Peyer's patch (tissue), 4 donors: Measurements from ENCODE around the gene CRTAC1. TPM values are rescaled to one million over a fixed set of nuclear protein-coding genes. Genes with fewer than 3 reads are reported as not detected.

Source experiments
- DNase-seq, 3 donors: peaks; one replicate each; pipeline ENCODE4 v3.0.0-alpha.2; 2017 to 2019
- H3K27ac ChIP-seq, 4 donors: fragments of 200-600 bp; sonication (generic); one replicate each; pipeline ENCODE4 v1.5.1; 2016 to 2019
- H3K27me3 ChIP-seq, 2 donors: fragments of 200-600 bp; sonication (generic); one replicate each; pipeline ENCODE4 v1.5.1; 2019
- H3K36me3 ChIP-seq, 3 donors: fragments of 200-600 bp; sonication (generic); one replicate each; pipeline ENCODE4 v1.5.1; 2016 to 2019
- H3K4me1 ChIP-seq, 4 donors: fragments of 200-600 bp; sonication (generic); one replicate each; pipeline ENCODE4 v1.5.1; 2016 to 2019
- H3K4me3 ChIP-seq, 4 donors: fragments of 200-600 bp; sonication (generic); 1 replicate in 3 of 4; 2 replicates in 1 of 4; pipeline ENCODE4 v1.5.1; 2016 to 2019; ENCODE audit warnings: mild to moderate bottlenecking in 1 of 4
- H3K9me3 ChIP-seq, 4 donors: fragments of 200-600 bp; sonication (generic); one replicate each; pipeline ENCODE4 v1.5.1; 2016 to 2019; ENCODE audit warnings: mild to moderate bottlenecking in 1 of 4
- CTCF ChIP-seq, 6 experiments: fragments of 450-650 bp in 4 of 6; fragments of 200-600 bp in 2 of 6; sonication (generic) in 1 of 6; IDR thresholded peaks; one replicate each; pipeline ENCODE4 v1.5.1; 2017 to 2019; ENCODE audit warnings: antibody characterized with exemption in 6 of 6, mild to moderate bottlenecking in 3 of 6, moderate library complexity in 1 of 6
- POLR2A ChIP-seq, 2 donors: fragments of 450-650 bp; IDR thresholded peaks; one replicate each; pipeline ENCODE4 v1.5.1; 2017; ENCODE audit warnings: antibody characterized with exemption in 2 of 2, mild to moderate bottlenecking in 2 of 2, moderate library complexity in 2 of 2
- total RNA-seq, 4 donors: library from RNA; depleted of rRNA; stranded (reverse); fragments of >200 nt; gene quantifications; one replicate each; pipeline ENCODE4 v1.1.0, GENCODE V29; 2016

CRTAC1 gene
- total RNA-seq, 4 donors from 2014 or later = 0.53 TPM; not detected in 3

DNA sequence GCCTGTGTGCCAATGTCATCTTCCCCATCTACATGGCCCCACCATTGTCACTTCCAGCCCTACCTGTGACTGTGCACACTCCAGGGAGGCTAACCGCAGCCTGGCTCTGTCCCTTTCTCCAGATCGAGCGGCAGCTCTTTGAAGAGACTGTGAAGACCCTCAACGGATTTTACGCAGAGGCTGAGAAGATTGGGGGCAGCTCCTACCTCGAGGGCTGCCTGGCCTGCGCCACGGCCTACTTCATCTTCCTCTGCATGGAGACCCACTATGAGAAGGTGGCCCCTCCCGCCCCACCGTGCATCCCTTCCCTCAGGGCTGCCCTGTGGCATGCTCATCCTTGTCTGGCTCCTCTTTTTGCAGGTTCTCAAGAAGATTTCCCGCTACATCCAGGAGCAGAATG, 166.6 kb downstream of the CRTAC1 start:
- no peaks in the 10 kb centered on the region for H3K4me1 ChIP-seq
- H3K27me3 ChIP-seq = no peaks in the 10 kb centered on the region
- H3K36me3 ChIP-seq = no peaks in the 10 kb centered on the region
- no peak overlapping the region for H3K4me3 ChIP-seq
- H3K9me3 ChIP-seq = no peaks in the 10 kb centered on the region
- DNase-seq = no peak
- H3K27ac ChIP-seq = no peak overlapping the region
- TF ChIP-seq POLR2A (IDR thresholded peaks at IDR 0.05) (no peak), CTCF (IDR thresholded peaks at IDR 0.05) (no peak)

DNA sequence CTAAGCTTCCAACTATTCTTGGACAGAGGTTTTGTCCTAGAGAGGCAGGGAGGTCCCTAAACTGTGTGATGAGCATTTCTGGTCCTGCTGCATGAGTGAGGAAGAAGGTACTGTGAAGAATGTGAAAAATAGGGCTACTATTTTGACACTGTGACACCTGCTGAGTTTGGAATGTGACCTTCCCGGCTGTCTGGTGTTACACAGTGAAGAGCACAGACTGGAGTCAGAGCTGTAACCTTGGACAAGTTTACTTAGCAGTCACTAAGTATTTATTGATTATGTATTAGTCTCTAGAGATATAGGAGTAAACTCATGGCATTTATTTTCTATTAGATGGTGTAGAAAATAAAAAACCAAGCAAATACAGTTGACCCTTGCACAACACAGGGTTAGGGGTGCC, 168.5 kb downstream of the CRTAC1 start:
- Histone ChIP-seq H3K4me3 (no peak overlapping the region), H3K9me3 (no peaks in the 10 kb centered on the region), H3K36me3 (no peaks in the 10 kb centered on the region), H3K27me3 (no peaks in the 10 kb centered on the region), H3K27ac (no peak overlapping the region), H3K4me1 (no peaks in the 10 kb centered on the region)
- no peak for TF ChIP-seq POLR2A (IDR thresholded peaks at IDR 0.05)
- no peak for TF ChIP-seq CTCF (IDR thresholded peaks at IDR 0.05)
- no peak for DNase-seq

DNA sequence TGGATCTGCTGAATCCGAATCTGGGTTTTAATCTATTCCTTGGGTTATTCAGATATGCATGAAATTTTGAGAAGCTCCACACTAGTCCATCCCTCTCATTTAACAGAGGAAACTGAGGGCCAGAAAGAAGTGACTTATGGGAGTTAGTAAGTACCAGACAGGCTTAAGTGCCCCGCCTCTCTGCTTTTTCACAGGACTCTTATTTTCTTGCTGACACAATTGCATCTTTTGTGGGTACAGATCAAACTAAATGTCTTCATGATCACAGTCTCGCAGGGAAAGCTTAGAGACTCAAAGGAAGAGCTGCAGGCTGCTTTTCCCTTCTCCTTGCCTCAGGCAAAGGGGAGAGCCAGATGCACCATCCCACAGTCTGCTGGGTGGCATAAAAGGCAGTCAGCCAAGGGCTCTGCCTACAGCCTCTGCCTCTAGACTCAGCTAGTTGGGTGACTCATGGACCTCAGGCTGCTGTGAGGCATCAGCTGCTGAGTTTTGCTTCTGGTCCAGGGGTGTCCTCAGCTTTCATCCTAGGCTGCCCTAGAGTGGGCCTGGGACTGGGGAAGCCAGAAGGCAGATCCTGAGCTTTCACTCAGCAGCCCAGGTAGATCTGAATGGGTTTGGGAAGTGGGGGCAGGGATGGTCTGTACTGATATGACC, 169.2 kb downstream of the CRTAC1 start:
- H3K4me3 ChIP-seq = no peak overlapping the region
- H3K4me1 ChIP-seq = no peaks in the 10 kb centered on the region
- H3K27me3 ChIP-seq = no peaks in the 10 kb centered on the region
- no peaks in the 10 kb centered on the region for H3K9me3 ChIP-seq
- H3K27ac ChIP-seq = no peak overlapping the region
- DNase-seq = no peak
- no peaks in the 10 kb centered on the region for H3K36me3 ChIP-seq
- no peak for TF ChIP-seq POLR2A (IDR thresholded peaks at IDR 0.05)
- TF ChIP-seq CTCF (IDR thresholded peaks at IDR 0.05) = no peak

GRCh38 chr10:97858001-97858439, 172.4 kb downstream of the CRTAC1 start:
- no peak overlapping the region for H3K4me3 ChIP-seq
- no peak for DNase-seq
- no peaks in the 10 kb centered on the region for H3K9me3 ChIP-seq
- H3K27me3 ChIP-seq = no peaks in the 10 kb centered on the region
- TF ChIP-seq CTCF (IDR thresholded peaks at IDR 0.05) = no peak
- no peak for TF ChIP-seq POLR2A (IDR thresholded peaks at IDR 0.05)
- H3K36me3 ChIP-seq = no peaks in the 10 kb centered on the region
- no peaks in the 10 kb centered on the region for H3K4me1 ChIP-seq
- no peak overlapping the region for H3K27ac ChIP-seq

- Histone ChIP-seq H3K4me1 (peaks cover 0 to 10% (median 4%) of the 10 kb centered on the region in 4 donors), H3K27ac (no peak overlapping the region), H3K27me3 (no peaks in the 10 kb centered on the region), H3K36me3 (no peaks in the 10 kb centered on the region), H3K9me3 (no peaks in the 10 kb centered on the region), H3K4me3 (no peak overlapping the region)
- TF ChIP-seq CTCF (IDR thresholded peaks at IDR 0.05) (no peak), POLR2A (IDR thresholded peaks at IDR 0.05) (no peak)
- DNase-seq = no peak
Measured at GRCh38 chr10:97854743-97855142, 175.7 kb downstream of the CRTAC1 start.
